Middle frontal gyrus (tissue), 1 donor: Measurements from ENCODE around the gene CALU.

Source experiments
- DNase-seq: peaks from one replicate; pipeline ENCODE4 v3.0.0-alpha.2; 2015; ENCODE audit warnings: low spot score; ENCODE audit errors: extremely low spot score

CALU gene

GRCh38 chr7:128809363-128809762, 70.2 kb downstream of the CALU start:
- no peak for DNase-seq

GRCh38 chr7:128810473-128810872, 71.3 kb downstream of the CALU start:
- no peak for DNase-seq

GRCh38 chr7:128810997-128811396, 71.8 kb downstream of the CALU start:
- no peak for DNase-seq

- DNase-seq, result no peak
These were observed 72.7 kb downstream of the CALU start for GRCh38 chr7:128811631-128812430.

GRCh38 chr7:128812514-128813168, 73.5 kb downstream of the CALU start:
- DNase-seq, result no peak

GRCh38 chr7:128814499-128814898, 75.3 kb downstream of the CALU start:
- DNase-seq, result peak; percentile 37

GRCh38 chr7:128815289-128815942, 76.3 kb downstream of the CALU start:
- no peak for DNase-seq

GRCh38 chr7:128818694-128819093, 79.5 kb downstream of the CALU start:
- DNase-seq, result no peak
